ENCODE data around the gene FERD3L. TPM values are rescaled to one million over a fixed set of nuclear protein-coding genes. Genes with fewer than 3 reads are reported as not detected.

Gene FERD3L
- total and polyA plus RNA-seq, 4 donors = not detected

DNA sequence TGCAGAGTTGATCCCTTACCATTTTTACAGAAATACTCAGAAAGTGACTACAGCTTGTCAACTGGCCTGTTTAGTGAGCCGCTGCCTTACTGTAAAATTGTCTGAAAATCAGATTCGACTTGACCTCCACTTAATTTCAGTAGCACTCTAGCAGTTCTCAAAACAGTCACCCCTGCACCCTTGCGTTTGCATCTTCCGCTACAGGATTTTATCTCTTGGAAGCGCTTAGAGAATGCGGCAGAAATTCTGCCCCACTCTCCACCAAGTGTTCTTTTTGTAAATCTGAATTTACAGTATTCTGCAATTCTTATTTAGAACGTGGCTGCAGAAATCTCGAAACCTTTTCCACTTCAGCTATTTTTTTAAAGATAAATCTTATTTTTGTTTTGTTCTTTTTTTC is 25.8 kb downstream of the FERD3L start:
- no peak for DNase-seq (ENCODE audit: low spot score)
- Histone ChIP-seq H3K4me3 (ENCODE audit: low read depth in 1 of 3, low read length in 3 of 3) (no peak overlapping the region), H3K9ac (ENCODE audit: low read depth in 1 of 2, low read length in 2 of 2) (no peak overlapping the region), H3K27me3 (ENCODE audit: control insufficient read depth in 4 of 4, insufficient read depth in 4 of 4, low read length in 3 of 4) (peaks cover 0 to 11% (median 6%) of the 10 kb centered on the region in 4 donors), H3K27ac (ENCODE audit: low read depth in 1 of 2, low read length in 2 of 2) (no peak overlapping the region), H3K4me1 (ENCODE audit: control insufficient read depth in 4 of 4, insufficient read depth in 4 of 4, low read length in 3 of 4) (peaks cover 0 to 18% (median 10%) of the 10 kb centered on the region in 4 donors), H3K36me3 (ENCODE audit: control insufficient read depth in 4 of 4, insufficient read depth in 3 of 4, low read depth in 1 of 4, low read length in 3 of 4) (no peaks in the 10 kb centered on the region), H3K9me3 (ENCODE audit: control insufficient read depth in 4 of 4, low read length in 3 of 4) (no peaks in the 10 kb centered on the region)
- 14% methylated on average over 8 of the region's 8 CpGs for WGBS
- TF ChIP-seq, protein P1, sequence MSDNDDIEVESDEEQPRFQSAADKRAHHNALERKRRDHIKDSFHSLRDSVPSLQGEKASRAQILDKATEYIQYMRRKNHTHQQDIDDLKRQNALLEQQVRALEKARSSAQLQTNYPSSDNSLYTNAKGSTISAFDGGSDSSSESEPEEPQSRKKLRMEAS (IDR thresholded peaks at IDR 0.05) = no peak
- TF ChIP-seq, protein P2, sequence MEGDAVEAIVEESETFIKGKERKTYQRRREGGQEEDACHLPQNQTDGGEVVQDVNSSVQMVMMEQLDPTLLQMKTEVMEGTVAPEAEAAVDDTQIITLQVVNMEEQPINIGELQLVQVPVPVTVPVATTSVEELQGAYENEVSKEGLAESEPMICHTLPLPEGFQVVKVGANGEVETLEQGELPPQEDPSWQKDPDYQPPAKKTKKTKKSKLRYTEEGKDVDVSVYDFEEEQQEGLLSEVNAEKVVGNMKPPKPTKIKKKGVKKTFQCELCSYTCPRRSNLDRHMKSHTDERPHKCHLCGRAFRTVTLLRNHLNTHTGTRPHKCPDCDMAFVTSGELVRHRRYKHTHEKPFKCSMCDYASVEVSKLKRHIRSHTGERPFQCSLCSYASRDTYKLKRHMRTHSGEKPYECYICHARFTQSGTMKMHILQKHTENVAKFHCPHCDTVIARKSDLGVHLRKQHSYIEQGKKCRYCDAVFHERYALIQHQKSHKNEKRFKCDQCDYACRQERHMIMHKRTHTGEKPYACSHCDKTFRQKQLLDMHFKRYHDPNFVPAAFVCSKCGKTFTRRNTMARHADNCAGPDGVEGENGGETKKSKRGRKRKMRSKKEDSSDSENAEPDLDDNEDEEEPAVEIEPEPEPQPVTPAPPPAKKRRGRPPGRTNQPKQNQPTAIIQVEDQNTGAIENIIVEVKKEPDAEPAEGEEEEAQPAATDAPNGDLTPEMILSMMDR (IDR thresholded peaks at IDR 0.05; ENCODE audit: low read depth, low read length, missing input control) = no peak
- TF ChIP-seq EGR1 (IDR thresholded peaks at IDR 0.05; ENCODE audit: low read depth in 2 of 2) (no peak), TAF1 (conservative IDR thresholded peaks at IDR 0.05) (no peak), GABPA (IDR thresholded peaks at IDR 0.05 in 1 of 2, conservative IDR thresholded peaks at IDR 0.05 in 1 of 2) (no peak), JUND (IDR thresholded peaks at IDR 0.05) (no peak), HNF4A (conservative IDR thresholded peaks at IDR 0.05) (no peak), HNF4G (IDR thresholded peaks at IDR 0.05) (no peak), NR2F2 (IDR thresholded peaks at IDR 0.05) (no peak)
- TF ChIP-seq, protein P3, sequence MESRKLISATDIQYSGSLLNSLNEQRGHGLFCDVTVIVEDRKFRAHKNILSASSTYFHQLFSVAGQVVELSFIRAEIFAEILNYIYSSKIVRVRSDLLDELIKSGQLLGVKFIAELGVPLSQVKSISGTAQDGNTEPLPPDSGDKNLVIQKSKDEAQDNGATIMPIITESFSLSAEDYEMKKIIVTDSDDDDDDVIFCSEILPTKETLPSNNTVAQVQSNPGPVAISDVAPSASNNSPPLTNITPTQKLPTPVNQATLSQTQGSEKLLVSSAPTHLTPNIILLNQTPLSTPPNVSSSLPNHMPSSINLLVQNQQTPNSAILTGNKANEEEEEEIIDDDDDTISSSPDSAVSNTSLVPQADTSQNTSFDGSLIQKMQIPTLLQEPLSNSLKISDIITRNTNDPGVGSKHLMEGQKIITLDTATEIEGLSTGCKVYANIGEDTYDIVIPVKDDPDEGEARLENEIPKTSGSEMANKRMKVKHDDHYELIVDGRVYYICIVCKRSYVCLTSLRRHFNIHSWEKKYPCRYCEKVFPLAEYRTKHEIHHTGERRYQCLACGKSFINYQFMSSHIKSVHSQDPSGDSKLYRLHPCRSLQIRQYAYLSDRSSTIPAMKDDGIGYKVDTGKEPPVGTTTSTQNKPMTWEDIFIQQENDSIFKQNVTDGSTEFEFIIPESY (IDR thresholded peaks at IDR 0.05) = no peak
- TF ChIP-seq, protein P4, sequence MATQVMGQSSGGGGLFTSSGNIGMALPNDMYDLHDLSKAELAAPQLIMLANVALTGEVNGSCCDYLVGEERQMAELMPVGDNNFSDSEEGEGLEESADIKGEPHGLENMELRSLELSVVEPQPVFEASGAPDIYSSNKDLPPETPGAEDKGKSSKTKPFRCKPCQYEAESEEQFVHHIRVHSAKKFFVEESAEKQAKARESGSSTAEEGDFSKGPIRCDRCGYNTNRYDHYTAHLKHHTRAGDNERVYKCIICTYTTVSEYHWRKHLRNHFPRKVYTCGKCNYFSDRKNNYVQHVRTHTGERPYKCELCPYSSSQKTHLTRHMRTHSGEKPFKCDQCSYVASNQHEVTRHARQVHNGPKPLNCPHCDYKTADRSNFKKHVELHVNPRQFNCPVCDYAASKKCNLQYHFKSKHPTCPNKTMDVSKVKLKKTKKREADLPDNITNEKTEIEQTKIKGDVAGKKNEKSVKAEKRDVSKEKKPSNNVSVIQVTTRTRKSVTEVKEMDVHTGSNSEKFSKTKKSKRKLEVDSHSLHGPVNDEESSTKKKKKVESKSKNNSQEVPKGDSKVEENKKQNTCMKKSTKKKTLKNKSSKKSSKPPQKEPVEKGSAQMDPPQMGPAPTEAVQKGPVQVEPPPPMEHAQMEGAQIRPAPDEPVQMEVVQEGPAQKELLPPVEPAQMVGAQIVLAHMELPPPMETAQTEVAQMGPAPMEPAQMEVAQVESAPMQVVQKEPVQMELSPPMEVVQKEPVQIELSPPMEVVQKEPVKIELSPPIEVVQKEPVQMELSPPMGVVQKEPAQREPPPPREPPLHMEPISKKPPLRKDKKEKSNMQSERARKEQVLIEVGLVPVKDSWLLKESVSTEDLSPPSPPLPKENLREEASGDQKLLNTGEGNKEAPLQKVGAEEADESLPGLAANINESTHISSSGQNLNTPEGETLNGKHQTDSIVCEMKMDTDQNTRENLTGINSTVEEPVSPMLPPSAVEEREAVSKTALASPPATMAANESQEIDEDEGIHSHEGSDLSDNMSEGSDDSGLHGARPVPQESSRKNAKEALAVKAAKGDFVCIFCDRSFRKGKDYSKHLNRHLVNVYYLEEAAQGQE (IDR thresholded peaks at IDR 0.05) = no peak

DNA sequence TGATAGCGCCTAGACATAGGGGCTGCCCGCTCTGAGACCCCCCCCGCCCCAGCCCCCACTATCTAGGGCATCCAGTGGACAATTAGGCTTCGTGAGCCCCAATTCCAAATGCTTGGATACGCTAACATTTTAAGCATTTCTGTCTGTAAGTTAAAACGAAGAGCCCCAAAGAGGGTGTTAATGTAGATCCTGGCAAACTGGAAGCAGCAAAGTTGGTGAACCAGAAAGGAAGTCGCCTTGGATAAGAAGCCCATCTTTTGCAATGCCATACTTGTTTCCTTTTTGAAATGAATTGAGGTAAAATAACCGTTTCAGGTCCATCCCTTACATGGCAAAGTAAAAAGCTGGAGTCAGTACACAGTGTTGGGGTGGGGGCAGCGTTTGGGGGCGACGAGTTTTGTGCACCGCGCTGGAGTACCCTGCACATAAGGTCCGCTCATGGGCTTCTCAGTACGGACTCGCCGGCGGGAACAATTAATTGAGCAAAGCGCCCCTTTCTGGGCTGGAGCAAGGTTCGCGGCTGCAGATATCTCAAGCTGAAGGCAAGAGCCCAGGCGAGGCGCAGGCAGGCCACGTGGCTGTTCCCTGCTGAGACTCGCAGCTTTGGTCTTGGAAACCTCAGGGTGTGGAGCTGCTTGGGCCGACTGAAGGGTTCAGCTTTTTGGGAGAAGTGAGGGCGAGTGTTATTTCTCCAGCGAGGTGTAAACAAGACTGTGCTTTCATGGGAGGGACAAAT is 26.4 kb downstream of the FERD3L start:
- TF ChIP-seq JUND (IDR thresholded peaks at IDR 0.05) (no peak), HNF4A (conservative IDR thresholded peaks at IDR 0.05) (no peak), EGR1 (IDR thresholded peaks at IDR 0.05; ENCODE audit: low read depth in 2 of 2) (no peak), GABPA (IDR thresholded peaks at IDR 0.05 in 1 of 2, conservative IDR thresholded peaks at IDR 0.05 in 1 of 2) (no peak), RXRA (IDR thresholded peaks at IDR 0.05) (no peak)
- TF ChIP-seq, protein P1 (IDR thresholded peaks at IDR 0.05) = no peak
- H3K27me3 ChIP-seq (ENCODE audit: control insufficient read depth in 4 of 4, insufficient read depth in 4 of 4, low read length in 3 of 4) = peaks cover 0 to 13% (median 8%) of the 10 kb centered on the region in 4 donors
- no peaks in the 10 kb centered on the region for H3K36me3 ChIP-seq (ENCODE audit: control insufficient read depth in 4 of 4, insufficient read depth in 3 of 4, low read depth in 1 of 4, low read length in 3 of 4)
- H3K27ac ChIP-seq (ENCODE audit: low read depth in 1 of 2, low read length in 2 of 2) = no peak overlapping the region
- no peak overlapping the region for H3K4me3 ChIP-seq (ENCODE audit: low read depth in 1 of 3, low read length in 3 of 3)
- peaks cover 0 to 18% (median 10%) of the 10 kb centered on the region in 4 donors for H3K4me1 ChIP-seq (ENCODE audit: control insufficient read depth in 4 of 4, insufficient read depth in 4 of 4, low read length in 3 of 4)
- no peaks in the 10 kb centered on the region for H3K9me3 ChIP-seq (ENCODE audit: control insufficient read depth in 4 of 4, low read length in 3 of 4)
- no peak overlapping the region for H3K9ac ChIP-seq (ENCODE audit: low read depth in 1 of 2, low read length in 2 of 2)
- no peak for DNase-seq (ENCODE audit: low spot score)
- WGBS = 8% methylated on average over 28 of the region's 28 CpGs
